RCC 7860 (cell line): ENCODE measurements around the gene AP2A1.

ENCODE experiments used
- DNase-seq: peaks from one replicate; pipeline ENCODE4 v3.0.0-alpha.2; 2015; ENCODE audit warnings: low spot score
- FAIRE-seq: peaks from 2 replicates; lab custom pipeline; 2012; peaks lifted over from hg19 to GRCh38; lab: Jason Lieb, UNC

Gene AP2A1

DNA sequence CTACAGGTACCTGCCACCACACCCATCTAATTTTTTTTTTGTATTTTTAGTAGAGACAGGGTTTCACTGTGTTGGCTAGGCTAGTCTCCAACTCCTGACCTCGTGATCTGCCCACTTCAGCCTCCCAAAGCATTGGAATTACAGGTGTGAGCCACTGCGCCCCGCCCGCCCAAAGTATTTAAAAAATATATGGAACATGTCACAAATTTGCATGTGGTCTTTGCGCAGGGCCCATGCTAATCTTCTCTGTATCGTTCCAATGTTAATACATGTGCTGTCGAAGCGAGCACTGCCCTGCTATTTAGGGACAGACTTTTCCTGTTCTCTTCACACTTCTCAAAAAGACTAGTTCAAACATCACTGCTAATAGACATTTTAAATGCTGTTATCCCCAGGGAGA, 2.5 kb upstream of the AP2A1 start:
- DNase-seq = no peak
- FAIRE-seq = no peak

DNA sequence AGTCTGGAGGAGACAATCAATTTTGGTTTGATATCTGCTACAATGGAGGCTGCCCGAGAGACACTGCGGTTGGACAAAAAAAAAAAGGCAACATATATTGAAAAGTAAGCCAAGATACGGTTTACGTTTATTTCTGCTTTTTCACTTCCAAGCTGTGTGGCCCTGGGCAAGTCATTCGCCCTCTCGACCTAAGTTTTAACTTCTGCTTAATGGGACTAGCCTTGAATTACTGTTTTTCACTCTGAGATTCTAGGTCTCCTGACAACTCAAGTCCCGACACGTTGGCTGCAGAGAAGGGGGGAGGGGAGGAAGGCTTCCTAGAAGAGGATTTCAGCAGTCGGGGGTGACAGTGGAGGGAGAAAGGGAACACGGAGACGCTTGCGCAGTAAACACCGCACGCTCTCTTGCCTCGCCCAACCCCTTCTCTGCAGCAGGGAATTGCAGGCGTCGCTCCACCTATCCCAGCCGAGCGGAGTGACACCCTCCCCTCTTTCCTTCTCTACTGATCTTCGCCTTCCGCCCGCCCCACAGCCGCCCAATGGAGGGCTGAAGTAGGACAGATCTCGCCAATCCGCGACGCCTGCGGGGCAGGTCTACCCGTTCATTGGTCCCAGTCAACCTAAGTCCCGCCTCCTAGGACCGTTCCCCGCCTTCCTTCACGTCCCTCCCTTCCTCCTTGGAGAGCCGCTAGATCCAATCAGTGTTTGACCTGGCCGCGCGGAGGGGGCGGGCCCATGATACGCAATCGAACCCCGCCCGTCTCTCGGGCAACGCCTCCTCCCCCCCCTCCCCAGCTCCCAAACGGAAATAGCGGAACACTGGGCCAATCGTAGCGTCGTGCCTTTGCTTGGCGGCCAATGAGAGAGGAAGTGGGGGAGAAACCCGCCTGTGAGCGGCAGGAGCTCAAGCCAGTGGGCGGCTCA, 533 bp upstream of the AP2A1 start:
- DNase-seq (peak; percentile 99), FAIRE-seq (peak; percentile 90)

DNA sequence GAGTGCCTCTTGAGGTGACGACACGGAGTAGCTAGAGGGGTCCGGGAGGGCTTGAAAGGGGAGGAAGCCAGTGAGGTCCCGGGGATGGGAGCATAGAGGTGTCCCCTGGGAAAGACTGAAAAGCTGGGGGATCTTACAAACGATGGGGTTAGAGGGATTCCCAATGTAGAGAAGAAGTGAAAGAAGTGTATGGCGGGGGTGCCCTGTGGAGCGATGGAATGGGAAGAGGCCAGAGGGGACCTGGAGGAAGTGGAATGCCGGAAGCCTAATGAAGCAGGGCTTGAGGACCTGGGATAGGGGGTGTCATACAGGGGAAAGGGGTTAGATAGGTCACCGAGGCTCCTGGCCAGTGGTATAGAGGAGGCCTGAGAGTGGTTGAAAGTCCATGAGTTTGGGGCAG, 580 bp downstream of the AP2A1 start:
- DNase-seq (no peak), FAIRE-seq (no peak)

DNA sequence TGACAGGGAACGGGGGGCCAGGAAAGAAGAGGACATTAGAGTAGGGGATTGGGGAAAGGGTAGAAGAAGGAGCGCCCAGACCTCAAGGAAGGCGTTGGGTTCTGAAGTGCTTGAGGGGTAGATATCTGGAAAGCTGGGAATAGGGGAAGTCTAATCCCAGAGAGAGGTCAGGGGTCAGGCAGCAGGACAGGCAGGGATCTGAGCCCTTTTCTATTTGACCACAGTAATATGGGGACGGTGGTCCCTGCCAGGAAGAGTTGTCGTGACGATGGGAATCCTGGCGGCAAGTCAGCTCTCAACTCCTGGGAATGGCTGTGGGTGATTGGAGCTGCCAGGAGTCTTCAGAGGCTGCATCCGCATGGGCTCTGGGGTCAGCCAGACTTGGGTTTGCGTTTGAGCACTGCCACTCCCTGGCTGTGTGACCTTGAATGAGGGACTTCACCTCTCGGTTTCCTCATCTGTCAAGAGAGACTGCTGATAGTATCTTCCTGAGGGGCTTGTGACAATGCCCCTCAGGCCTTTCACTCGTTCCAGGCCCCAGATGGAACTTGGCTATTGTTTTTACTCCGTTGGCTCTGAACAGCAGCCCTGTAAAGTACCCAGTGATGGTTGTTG, 1.3 kb downstream of the AP2A1 start:
- no peak for FAIRE-seq
- no peak for DNase-seq

DNA sequence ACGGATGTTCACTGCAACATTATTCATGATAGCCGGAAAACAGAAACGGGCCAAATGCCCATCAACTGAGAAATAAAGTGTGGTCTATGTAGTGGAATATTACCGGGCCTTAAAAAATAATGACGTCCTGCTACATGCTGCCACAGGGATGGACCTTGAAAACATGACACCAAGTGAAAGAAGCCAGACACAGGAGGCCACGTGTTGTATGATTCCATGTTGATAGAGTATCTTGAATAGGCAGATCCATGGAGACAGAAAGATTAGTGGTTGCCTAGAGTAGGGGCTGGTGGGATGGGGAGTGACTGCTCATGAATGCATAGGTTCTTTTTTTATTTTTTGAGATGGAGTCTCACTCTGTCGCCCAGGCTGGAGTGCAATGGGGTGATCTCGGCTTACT, 3.7 kb downstream of the AP2A1 start:
- FAIRE-seq = no peak
- DNase-seq = no peak

DNA sequence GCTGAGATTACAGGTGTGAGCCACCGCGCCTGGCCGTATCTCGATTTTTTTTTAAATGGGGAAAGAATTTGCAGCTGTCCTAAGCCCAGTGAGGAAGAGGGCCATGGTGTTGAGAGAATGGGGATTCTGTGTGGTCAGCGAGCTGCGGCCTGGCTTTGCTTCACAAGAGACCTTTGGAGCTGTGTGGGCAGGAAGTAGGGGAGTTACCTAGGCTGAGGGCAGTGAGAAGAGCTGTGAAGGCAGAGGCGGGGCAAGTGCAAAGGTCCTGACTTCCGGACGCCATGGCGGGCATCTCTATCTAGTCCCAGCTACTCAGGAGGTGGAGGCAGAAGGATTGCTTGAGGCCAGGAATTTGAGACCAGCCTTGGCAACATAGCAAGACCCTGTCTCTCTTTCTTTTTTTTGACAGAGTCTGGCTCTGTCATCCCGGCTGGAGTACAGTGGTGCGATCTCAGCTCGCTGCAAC, 4.9 kb downstream of the AP2A1 start:
- DNase-seq = no peak
- FAIRE-seq = no peak

DNA sequence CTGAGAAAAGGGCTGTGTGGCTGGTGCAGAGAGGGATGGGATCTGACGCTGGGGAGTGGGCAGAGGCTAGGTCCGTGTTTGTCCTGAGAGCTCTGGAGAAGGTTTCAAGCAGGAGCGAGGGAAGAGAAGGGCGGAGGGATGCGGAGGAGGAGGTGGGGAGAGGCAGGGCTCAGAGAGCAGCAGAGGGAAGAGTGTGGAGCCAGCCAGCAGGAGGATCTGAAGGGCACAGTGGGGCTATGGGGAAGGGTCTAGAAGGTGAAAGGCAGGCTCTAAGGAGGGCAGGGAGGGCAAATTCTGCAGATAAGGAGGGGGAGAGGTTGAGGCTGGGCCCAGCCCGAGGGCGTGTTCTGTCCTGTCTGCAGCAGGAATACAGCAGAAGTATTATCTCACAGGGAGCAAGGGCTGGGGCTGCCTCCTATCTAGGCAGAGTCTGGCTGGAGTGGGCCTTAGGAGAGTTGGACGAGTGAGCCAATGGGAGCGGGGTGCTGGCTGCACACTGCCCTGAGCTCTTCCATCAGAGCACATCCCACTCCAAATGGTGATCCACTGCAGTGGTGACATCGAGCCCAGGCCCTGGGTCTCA, 6.1 kb downstream of the AP2A1 start:
- FAIRE-seq = no peak
- DNase-seq = no peak

DNA sequence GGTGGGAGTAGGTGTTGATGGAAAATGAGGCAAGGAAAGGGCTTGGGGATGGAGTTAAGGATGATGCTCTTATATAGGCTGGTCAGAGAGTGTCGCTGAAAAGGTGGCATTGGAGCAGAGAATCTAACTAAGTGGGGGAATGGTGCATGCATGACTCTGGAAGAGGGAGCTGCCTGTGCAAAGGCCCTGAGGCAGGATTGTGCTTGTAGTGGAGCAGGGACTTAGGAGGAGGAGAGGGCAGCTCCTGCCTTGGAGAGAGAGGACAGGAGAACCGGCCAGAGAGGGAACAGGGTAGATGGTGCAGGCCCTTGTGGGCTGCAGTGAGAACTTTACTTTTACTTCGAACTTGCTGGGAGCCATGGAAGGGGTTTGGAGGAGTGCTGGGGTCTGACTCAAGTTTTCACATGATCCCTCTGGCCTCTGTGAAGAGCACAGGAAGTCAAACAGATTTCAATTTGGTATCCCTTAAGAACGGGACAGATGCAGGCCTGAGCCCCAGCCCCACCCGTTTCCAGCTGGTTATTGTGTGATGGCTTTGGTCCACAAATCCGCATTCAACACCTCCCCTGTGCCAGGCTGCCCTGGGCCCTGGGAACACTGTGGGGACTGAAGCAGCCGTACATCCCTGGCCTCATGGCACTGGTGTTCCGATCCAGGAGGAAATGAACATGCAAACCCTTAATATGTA, 7.0 kb downstream of the AP2A1 start:
- DNase-seq (no peak), FAIRE-seq (no peak)

DNA sequence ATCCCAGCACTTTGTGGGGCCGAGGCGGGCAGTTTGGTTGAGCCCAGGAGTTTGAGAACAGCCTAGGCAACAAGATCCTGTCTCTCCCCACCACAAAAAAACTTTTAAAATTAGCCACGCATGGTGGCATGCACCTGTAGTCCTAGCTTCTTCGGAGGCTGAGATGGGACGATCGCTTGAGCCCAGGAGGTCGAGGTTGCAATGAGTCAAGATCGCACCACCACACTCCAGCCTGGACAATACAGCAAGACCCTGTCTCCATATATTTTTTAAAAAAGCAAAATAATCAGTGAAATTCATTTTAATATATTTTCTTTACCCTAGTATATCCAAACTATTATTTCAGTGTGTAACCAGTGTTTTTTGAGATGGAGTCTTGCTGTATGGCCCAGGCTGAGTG, 8.2 kb downstream of the AP2A1 start:
- FAIRE-seq (no peak), DNase-seq (no peak)

DNA sequence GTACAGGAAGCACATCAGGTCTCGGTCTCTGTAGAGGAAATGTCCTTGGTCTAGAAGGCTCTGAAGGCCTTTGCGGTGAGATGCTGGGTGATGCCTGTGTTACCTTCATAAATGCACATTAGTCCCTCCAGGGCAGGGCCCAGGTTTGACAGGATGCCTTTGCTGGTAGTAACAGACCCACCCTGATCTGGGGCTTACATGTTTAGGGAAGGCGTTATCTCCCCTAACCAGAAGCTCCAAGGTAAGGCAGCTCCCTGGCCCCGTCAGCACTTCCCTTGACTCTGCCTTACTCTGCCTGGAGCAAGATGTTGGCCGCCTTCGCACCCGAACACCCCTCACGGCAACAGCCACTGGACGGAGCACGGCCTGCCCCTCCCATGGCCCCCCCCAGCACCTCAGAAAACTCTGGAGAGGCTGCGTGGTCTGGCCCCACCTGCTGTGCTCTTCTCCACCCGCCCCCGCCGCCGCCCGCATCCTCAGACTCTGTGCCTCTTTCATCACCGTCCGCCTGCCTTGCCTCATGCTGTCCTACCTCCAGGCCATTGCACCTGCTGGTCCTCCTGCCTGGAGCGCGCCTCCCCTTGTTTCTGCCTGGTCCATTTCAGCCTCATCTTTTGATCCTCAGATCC, 9.1 kb downstream of the AP2A1 start:
- FAIRE-seq (no peak), DNase-seq (no peak)

DNA sequence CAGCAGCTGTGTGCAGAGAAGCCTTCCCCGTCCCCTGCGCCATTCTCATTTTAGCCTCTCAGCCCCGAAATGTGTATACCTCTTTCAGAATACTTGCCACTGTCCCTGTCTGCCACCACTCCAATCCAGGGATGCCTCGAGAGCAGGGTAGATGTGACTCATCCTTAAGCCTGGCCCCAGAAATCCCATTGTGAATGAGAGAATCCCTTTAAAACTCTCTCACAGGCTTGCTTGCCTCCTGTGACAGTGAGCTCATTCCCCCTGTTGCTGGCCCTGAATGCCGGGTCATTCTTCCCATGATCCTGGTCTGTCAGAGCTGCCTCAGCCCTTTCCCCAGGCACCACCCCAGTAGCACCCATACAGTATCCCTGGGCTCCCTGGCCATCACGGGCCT, 9.6 kb downstream of the AP2A1 start:
- FAIRE-seq (no peak), DNase-seq (no peak)

DNA sequence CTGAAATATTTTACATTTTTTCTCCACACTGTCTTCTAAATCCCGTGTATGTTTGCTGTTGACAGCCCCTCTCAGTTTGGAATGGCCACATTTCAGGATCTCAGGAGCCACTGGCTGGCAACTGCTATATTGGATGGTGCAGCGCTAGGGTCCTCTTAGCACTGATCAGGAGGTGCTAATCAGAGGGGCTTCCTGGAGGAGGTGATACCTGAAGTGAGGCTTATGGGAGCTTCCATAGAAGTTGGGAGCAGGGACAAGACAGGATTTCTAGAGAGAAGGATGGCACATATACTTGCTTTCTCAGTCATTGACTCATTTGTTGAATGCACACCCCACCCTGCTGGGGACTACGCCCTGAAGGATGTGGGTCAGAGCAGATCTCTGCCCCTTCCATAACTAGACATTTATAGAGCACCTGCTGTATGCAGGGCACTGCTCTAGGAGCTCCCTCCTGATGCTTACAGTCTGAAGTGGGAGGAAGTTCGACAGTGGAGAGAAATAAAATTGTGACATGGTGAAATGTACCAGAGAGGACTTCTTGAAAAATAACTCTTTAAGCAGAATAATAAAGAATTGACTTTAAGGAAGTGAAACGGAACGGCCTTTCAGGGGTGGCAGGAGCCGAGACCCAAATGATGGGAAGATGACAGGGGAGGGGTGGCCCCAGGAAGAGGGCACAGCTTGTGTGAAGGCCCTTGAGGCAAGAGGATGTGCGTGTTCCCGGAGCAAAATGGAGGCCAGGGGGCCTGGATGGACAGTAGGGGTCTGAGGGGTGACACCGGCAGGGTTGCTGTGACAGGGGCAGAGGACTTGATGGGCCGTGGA, 13.1 kb downstream of the AP2A1 start:
- no peak for DNase-seq
- no peak for FAIRE-seq

DNA sequence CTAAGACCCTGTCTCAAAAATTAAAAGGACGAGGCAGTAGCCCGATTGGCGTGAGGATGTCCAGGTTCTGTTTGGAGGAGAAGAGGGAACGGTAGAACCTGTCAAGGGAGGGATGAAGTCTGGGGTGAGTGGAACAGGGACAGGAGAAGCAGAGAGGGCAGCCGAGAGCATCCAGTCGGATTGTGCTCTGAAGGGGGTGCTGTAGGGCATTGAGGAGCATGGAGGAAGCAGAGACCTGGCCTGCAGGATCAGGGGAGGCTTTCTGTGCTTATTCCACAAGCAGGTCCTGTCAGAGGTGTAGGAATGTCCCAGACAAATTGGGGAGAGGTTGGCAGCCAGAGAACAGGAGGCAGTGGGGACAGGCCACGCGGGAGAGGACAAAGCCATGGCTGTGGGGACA, 14.1 kb downstream of the AP2A1 start:
- FAIRE-seq (no peak), DNase-seq (no peak)

DNA sequence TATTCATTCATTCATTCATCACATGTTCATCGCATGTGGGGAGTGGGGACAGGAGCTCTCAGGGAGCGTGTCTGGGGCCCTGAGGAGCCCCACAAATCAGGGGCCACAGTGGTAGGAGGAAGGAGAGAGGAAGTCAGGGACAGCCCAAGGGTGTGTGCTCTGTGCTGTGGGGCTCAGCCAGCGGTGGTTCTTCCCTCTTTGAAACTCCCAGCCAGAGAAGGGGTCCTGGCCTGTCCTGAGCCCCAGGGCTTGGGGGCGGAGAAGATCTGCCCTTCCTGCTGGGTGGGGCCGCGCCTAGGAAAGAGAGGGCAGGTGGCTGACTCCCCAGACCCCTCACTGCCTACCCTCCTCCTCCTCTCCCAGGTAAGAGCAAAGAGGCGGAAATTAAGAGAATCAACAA, 14.6 kb downstream of the AP2A1 start:
- DNase-seq (no peak), FAIRE-seq (no peak)

DNA sequence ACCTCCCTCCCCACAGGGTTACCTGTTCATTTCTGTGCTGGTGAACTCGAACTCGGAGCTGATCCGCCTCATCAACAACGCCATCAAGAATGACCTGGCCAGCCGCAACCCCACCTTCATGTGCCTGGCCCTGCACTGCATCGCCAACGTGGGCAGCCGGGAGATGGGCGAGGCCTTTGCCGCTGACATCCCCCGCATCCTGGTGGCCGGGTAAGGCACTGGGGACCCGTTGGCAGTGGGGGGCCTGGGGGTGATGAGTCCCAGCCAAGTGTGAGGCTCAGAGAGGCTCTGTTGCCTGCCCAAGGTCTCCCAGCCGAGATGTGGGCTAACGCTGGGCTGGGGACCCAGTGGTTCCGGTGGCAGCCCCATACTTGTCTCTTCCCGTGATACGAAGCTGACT, 15.7 kb downstream of the AP2A1 start:
- FAIRE-seq (no peak), DNase-seq (no peak)

DNA sequence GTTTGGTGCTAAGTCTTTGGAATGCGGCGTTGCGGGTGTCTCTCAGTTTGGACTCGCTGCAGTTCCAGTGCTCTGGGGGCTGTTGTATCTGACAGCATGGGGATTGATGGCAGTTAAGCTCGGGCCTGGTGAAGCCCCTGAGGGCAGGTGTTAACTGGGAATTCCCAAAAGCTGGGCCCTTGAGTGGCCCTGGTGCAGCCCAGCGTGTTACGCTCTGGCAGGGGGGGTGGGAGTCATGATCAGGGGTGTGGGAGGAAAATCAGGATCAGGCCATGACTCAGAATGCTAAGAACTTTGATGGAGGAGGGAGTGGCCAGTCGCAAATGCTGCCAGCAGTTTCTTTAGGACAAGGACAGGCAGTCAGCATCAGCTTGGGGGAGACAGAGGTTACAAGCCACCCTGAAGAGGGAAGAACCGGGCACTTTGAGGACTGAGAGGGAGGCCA, 19.6 kb downstream of the AP2A1 start:
- no peak for FAIRE-seq

DNA sequence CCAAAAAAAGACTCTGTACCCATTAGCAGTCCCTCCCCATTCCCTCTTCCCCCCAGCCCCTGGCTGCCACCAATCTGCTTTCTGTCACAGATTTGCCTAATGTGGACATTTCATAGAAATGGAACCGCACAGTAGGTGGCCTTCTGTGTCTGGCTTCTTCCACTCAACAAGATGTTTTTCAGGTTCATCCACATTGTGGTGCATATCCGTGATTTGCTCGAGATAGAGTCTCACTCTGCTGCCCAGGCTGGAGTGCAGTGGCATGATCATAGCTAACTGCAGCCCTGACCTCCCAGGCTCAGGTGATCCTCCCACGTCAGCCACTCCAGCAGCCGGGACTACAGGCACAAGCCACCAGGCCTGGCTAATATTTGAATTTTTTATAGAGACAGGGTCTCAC, 20.9 kb downstream of the AP2A1 start:
- no peak for DNase-seq
- no peak for FAIRE-seq

More for the DNA sequence above, 19.6 kb downstream of the AP2A1 start:
- no peak for DNase-seq

DNA sequence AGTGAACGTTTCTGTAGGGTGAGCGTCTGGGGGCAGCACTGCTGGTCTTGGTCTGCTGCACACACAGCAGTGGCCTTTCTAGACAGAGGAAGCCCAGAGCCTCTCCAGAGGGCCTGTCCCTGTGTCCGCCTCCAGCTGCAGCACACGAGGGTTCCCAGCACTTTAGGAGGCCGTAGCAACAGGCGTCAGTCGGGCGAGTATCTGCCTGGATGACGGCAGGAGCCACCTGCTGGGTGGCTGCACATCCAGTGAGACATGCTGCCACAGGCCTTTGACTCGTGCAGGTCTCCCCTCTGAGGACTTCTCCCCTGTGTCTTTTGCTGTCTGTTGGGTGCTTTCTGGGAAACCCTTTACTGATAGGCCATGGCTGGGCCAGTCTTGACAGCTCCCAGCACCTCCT, 22.1 kb downstream of the AP2A1 start:
- FAIRE-seq (no peak), DNase-seq (no peak)

DNA sequence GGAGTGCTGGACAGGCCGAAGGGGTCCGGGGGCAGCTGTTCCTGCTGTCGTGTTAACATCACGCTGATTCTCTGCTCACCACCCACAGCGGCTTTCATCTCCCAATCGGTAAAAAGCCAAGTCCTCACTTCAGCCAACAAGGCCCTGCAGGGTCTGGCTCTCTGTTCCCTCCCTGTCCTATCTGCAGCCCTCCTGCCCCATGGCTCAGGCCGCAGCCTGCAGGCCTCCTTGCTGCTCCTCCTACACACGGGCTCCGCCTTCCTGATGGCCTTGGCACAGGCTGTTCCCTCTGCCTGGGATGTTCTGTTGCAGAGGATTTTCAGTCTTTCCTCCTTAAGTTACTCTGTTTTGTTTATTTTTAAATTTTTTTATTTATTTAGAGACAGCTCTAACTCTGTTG, 24.1 kb downstream of the AP2A1 start:
- FAIRE-seq (no peak), DNase-seq (no peak)
